DND-41 (cell line): ENCODE data around the gene KLKB1.

Source experiments
- ATAC-seq: fragments of 200-7000 bp; cut with Tn5 transposase; 3 replicates; pipeline ENCODE4 v1.9.1; 2021; ENCODE audit warnings: low read depth; ENCODE audit not compliant: insufficient read depth
- DNase-seq: peaks from one replicate; pipeline ENCODE4 v3.0.0-alpha.2; 2020
- H2AFZ ChIP-seq: 2 replicates; pipeline ENCODE4 v1.6.0; 2012; ENCODE audit warnings: low read depth, low read length
- H3K27ac ChIP-seq: 2 replicates; pipeline ENCODE4 v1.5.1; 2012; ENCODE audit warnings: low read length, inconsistent platforms
- H3K27me3 ChIP-seq: fragments of 200-600 bp; sonication (generic); 2 replicates; pipeline ENCODE4 v1.6.0; 2012; ENCODE audit warnings: low read length, mild to moderate bottlenecking, inconsistent platforms; ENCODE audit not compliant: insufficient read depth, poor library complexity
- H3K36me3 ChIP-seq: 2 replicates; pipeline ENCODE4 v1.5.1; 2012; ENCODE audit warnings: low read length, inconsistent platforms; ENCODE audit not compliant: insufficient read depth
- H3K4me1 ChIP-seq: 2 replicates; pipeline ENCODE4 v1.5.1; 2012; ENCODE audit warnings: mild to moderate bottlenecking, low read length; ENCODE audit not compliant: insufficient read depth
- H3K4me2 ChIP-seq: 2 replicates; pipeline ENCODE4 v1.6.0; 2012; ENCODE audit warnings: mild to moderate bottlenecking, moderate library complexity, low read length, inconsistent platforms; ENCODE audit not compliant: insufficient read depth
- H3K4me3 ChIP-seq, 2 experiments: fragments of 200-600 bp in 1 of 2; shearing (Covaris generic) in 1 of 2; 2 replicates each; pipeline ENCODE4 v1.5.1; 2012 to 2016; ENCODE audit warnings: inconsistent platforms in 2 of 2, low read length in 2 of 2, mild to moderate bottlenecking in 2 of 2, low read depth in 1 of 2, moderate library complexity in 1 of 2
- H3K79me2 ChIP-seq: 2 replicates; pipeline ENCODE4 v1.6.0; 2012; ENCODE audit warnings: low read length, inconsistent platforms; ENCODE audit not compliant: insufficient read depth
- H3K9ac ChIP-seq: 2 replicates; pipeline ENCODE4 v1.6.0; 2012; ENCODE audit warnings: low read depth, mild to moderate bottlenecking, inconsistent platforms, low read length, moderate library complexity
- H3K9me3 ChIP-seq: 2 replicates; pipeline ENCODE4 v1.5.1; 2012; ENCODE audit warnings: low read length, moderate library complexity, mild to moderate bottlenecking, inconsistent platforms; ENCODE audit not compliant: insufficient read depth, severe bottlenecking
- H4K20me1 ChIP-seq: 2 replicates; pipeline ENCODE4 v1.6.0; 2012; ENCODE audit warnings: low read length; ENCODE audit not compliant: insufficient read depth
- CTCF ChIP-seq: IDR thresholded peaks from 2 replicates; pipeline ENCODE4 v1.5.1; 2012; ENCODE audit warnings: borderline replicate concordance, low read length, moderate library complexity, mild to moderate bottlenecking; ENCODE audit not compliant: poor library complexity, severe bottlenecking; ENCODE audit errors: extremely low read depth
- EZH2 ChIP-seq: IDR thresholded peaks from 3 replicates; pipeline ENCODE4 v1.6.1; 2012; ENCODE audit warnings: borderline replicate concordance, low read depth, mild to moderate bottlenecking, moderate library complexity, low read length, inconsistent platforms; ENCODE audit not compliant: severe bottlenecking

KLKB1 gene

GRCh38 chr4:186298031-186298647 is 70.8 kb downstream of the KLKB1 start:
- no peaks in the 10 kb centered on the region for H3K9me3 ChIP-seq
- H3K27me3 ChIP-seq, result no peaks in the 10 kb centered on the region
- TF ChIP-seq EZH2 (no peak), CTCF (no peak)
- H2AFZ ChIP-seq, result no peak overlapping the region
- no peaks in the 10 kb centered on the region for H4K20me1 ChIP-seq
- H3K27ac ChIP-seq, result no peak overlapping the region
- no peak overlapping the region for H3K9ac ChIP-seq
- H3K4me1 ChIP-seq, result no peaks in the 10 kb centered on the region
- H3K79me2 ChIP-seq, result no peaks in the 10 kb centered on the region
- no peak overlapping the region for H3K4me2 ChIP-seq
- no peak for ATAC-seq
- no peaks in the 10 kb centered on the region for H3K36me3 ChIP-seq
- DNase-seq, result no peak
- H3K4me3 ChIP-seq, result no peak overlapping the region

GRCh38 chr4:186299291-186299690 is 72.0 kb downstream of the KLKB1 start:
- no peaks in the 10 kb centered on the region for H3K36me3 ChIP-seq
- H2AFZ ChIP-seq, result no peak overlapping the region
- no peaks in the 10 kb centered on the region for H3K27me3 ChIP-seq
- DNase-seq (no peak), ATAC-seq (no peak)
- H3K4me1 ChIP-seq, result no peaks in the 10 kb centered on the region
- no peaks in the 10 kb centered on the region for H4K20me1 ChIP-seq
- H3K79me2 ChIP-seq, result no peaks in the 10 kb centered on the region
- H3K4me3 ChIP-seq, result no peak overlapping the region
- H3K4me2 ChIP-seq, result no peak overlapping the region
- no peak for TF ChIP-seq EZH2
- TF ChIP-seq CTCF, result no peak
- H3K9ac ChIP-seq, result no peak overlapping the region
- H3K9me3 ChIP-seq, result no peaks in the 10 kb centered on the region
- H3K27ac ChIP-seq, result no peak overlapping the region

GRCh38 chr4:186300659-186301390 is 73.5 kb downstream of the KLKB1 start:
- Histone ChIP-seq H3K9ac (no peak overlapping the region), H4K20me1 (no peaks in the 10 kb centered on the region), H2AFZ (no peak overlapping the region), H3K79me2 (no peaks in the 10 kb centered on the region), H3K36me3 (no peaks in the 10 kb centered on the region), H3K27ac (no peak overlapping the region), H3K4me2 (no peak overlapping the region), H3K27me3 (no peaks in the 10 kb centered on the region), H3K4me1 (no peaks in the 10 kb centered on the region), H3K9me3 (no peaks in the 10 kb centered on the region), H3K4me3 (no peak overlapping the region)
- TF ChIP-seq CTCF, result no peak
- TF ChIP-seq EZH2, result no peak
- DNase-seq, result no peak
- no peak for ATAC-seq
